Limb (tissue), 2 donors: ENCODE results near the gene ADH7.

ENCODE experiments used
- DNase-seq, 2 donors: peaks; one replicate each; pipeline ENCODE4 v3.0.0-alpha.2; 2016; ENCODE audit errors: extremely low spot score in 2 of 2

Gene ADH7

GRCh38 chr4:99435154-99435553 lies at the start of gene ADH7:
ADH7 (minus strand) TSS chr4:99435342; CDS start chr4:99435233, 109 bp downstream.
- no peak for DNase-seq

DNA sequence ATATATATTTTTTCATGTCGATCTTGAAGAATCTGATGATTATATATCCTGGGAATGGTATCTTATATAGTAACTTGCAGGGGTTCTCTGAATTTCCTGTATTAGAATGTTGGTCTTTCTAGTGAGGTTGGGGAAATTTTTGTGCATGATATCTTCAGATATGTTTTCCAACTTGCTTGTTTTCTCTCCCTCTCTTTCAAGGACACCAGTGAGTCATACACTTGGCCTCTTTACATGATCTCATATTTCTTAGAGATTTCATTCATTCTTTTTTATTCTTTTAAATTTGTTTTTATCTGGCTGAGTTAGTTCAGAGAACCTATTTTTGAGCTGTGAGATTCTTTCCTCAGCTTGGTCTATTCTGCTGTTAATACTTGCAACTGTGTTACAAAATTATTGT lies 48.5 kb upstream of the ADH7 start:
- DNase-seq: no peak

DNA sequence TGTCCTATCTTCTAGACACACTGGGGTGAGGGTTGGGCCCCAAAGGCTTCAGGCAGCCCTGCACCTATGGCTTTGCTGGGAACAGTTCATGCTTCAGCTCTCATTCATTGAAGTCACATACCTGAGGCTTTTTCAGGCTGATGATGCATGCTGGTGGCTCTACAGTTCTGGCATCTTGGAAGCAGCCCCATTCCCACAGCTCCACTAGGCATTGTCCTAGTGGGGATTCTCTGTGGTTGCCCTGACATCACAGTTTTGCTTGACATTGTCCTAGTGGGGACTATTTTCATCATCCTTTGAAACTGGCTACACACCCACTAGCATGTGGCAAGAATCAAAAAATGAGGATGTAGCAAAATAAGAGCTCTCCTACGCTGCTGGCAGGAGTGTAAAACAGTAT lies 38.0 kb upstream of the ADH7 start:
- no peak for DNase-seq

- no peak for DNase-seq
Observed at GRCh38 chr4:99471896-99472295, 36.8 kb upstream of the ADH7 start.

DNA sequence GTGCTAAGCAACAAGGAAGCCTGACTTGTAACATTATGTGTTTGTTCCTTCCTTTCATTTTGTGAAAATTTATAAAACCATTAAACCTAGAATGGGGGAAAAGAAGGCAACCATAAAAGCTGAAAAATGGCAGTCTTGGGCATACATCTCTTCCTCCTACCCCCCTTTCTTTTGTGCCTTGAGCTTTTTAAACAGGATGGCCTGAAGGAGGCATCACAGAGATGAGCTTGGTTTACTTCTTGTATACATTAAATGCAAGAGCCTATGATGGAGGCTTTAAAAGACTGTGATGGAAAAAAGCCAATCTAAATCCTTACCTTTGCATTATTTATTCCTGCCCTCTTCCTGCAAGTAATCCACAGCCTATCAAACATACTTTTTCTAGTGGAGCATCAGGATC lies 36.2 kb upstream of the ADH7 start:
- no peak for DNase-seq

DNA sequence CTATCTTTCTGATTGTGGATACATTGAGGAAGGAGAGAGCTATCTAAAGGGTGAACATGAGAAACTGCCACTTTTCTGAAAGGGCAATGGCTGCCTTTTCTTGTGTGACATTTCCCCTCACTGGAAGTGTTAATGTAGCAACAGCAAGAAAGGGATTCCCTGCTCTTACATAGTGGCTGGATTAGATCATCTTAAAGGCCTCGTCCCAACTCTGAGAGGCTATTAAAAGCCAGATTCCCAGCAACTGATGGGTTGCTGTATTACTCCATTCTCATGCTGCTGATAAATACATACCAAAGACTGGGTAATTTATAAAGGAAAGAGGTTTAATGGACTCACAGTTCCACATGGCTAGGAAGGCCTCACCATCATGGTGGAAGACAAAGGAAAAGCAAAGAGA lies 33.7 kb upstream of the ADH7 start:
- no peak for DNase-seq

- DNase-seq: no peak
Observed at GRCh38 chr4:99467887-99468286, 32.7 kb upstream of the ADH7 start.

DNA sequence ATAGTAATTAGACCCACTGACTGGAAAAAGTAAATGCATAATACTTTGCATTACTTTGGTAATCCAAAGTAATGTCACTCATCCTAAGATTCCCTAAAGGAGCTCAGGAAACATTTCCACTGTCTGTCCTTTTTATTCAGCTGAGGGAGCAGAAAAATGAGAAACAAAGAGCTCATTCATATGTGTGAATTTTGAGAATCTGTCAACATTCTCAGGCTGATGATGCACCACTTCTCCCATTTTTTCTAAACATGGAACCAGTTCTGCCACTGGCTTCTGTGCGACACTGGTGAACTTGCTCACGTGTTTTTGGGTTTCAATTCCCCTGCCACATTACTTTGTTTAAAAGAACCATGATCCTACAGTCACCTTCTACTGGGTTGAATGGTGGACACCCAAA lies 28.4 kb upstream of the ADH7 start:
- DNase-seq: no peak

GRCh38 chr4:99462875-99463464 lies 27.8 kb upstream of the ADH7 start:
- peak; percentile 62 to 80 for DNase-seq

DNA sequence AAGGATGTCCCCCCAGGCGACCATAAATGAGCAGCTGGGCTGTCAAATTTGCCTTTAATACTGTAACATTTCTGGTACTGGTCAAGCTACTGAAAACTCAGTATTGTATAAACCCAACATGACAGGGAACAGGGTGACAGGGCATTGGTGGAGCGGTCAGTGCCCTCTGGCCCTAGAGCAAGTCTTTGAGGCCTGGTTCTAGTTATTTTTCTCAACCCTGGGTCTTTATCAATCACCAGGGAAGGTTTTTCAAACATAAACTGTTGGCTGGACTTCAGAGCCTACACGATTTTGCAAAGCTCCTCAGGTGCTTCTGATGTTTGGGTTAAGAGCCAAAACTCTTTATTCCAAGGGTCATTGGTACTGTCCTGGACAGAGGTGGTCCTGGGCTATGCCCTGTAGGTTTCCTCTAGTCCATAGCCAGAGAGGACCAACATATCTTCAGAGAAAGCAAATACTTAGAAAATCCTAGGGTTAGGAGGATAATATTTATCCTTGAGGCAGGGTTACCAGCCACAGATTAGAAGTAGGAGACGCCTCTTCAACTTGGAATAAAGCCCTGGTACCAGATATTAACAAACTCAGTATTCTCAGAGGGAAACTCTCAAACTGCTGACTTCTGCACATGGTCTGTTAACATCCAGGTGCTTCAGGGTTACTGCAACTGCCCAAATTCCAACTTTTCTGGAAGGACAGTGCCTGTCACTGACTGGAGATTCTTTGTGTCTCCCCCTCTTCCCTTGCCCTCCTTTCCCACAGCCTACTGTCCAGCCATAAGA lies 26.7 kb upstream of the ADH7 start:
- no peak for DNase-seq

DNA sequence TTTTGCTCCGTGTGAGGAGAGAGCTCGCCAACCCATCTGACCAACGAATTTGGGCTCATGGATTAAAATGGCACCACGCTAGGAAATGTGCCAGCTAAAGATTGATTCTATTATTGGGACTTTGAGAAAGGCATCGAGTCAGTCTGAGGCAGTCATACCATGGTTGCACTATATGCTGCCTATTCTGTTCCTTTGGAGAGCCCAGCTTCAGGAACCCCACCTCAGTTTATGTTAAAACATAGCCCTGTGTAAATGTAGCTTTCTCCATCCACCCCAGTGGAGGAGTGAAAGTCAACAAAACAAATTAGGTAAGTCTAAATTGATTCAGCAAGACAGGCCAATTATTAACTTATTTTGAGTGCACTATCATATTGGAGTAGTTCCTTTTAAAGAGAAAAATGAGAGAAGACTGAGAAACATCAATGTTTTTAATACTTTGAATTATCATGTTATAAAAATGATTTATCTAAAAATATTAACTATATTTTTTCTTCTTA lies 24.5 kb upstream of the ADH7 start:
- DNase-seq: no peak

DNA sequence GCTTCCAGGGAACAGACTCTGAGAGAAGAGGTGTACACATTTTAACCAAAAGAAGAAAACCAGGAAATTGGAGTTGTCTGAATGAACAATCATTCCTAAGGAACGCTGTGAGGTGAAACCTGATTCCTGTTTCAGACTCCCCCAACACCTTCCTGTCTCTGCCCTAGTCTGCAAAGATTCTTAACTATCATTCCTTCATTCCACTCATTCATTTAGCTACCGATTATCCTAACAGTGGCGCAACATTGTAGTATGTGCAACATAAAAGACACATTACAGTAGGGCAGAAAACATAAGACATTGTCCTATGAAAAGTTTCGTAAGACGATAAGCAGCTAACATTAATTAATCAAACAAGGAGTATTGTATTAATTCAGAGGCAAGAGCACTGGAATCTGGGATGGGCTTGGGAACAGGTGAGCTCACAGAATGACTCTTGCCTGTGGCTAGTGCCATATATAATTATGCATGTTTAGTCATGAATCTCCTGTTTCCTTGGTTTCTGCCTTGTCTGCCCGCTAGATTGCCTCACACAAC lies 23.8 kb upstream of the ADH7 start:
- DNase-seq: no peak

DNA sequence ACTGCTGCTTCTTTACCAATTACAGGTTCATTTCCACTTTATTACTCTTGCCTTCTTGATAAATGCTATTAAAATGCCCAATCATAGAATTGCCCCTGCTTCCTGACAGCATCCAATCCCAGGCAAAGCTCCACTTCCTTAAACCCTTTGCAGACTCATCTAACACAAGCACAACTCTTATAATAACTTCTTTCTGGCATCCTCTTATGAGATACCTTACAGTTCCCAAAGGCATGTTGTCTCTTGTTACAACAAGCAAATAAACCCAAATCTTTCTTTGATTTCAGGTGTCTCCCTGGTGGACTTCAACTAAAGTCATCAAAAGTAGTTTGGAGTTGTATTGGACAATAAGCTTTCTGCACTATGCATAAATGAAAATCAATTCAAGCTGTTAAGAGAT lies 22.5 kb upstream of the ADH7 start:
- DNase-seq: no peak

DNA sequence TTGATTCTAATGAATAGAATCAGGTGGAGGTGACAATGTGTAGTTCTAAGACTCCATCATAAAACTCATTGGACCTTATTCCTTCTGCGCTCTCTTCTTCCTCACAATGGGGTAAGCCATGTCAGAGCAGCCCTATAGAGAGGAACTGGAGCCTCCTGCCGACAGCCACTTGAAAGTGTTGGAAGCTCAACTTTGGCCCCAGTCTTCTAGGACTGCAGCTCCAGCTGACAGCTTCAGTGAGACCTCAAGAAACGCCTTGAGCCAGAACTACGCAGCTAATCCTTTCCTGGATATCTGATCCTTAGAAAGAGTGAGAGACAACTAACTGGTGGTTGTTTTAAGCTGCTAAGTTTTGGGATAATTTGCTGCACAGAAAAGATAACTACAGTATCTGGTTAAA lies 22.1 kb upstream of the ADH7 start:
- DNase-seq: no peak

GRCh38 chr4:99447513-99447912 lies 12.4 kb upstream of the ADH7 start:
- no peak for DNase-seq

- DNase-seq: no peak
Observed at GRCh38 chr4:99447079-99447478, 11.9 kb upstream of the ADH7 start.

GRCh38 chr4:99438405-99438780 lies 3.3 kb upstream of the ADH7 start:
- DNase-seq: peak in 1 of 2 donors; percentile 16

DNA sequence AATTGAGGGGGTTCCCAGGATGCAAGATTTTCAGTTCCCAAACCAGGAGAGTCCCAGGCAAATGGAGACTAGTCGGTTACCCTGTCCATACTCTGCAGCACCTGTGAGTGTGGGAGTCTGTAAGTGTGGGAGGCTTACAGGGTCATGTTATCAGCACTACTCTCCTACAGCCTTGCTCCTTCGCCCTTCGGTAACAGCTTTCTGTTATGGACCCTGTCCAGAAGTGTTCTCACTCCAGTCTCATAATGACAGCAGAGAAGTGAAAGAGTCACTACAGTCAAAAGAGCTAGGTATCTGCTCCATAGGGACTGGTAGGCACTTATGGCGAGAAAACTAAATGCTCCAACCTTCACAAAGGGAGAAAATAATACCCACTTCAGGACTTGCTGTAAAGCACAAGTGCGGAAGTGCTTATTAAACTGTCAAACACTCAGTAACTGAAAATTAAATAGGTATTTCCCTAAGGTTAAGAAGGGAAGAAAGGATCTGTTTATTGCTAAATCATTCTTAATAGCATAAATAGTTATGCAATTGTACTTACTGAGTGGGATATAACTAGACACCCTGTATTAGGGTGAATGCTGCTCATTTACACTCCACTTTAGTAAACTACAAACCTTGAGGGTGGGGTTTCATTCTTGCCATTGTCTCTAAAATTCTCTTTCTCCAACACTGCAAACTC lies 2.7 kb upstream of the ADH7 start:
- DNase-seq: no peak

DNA sequence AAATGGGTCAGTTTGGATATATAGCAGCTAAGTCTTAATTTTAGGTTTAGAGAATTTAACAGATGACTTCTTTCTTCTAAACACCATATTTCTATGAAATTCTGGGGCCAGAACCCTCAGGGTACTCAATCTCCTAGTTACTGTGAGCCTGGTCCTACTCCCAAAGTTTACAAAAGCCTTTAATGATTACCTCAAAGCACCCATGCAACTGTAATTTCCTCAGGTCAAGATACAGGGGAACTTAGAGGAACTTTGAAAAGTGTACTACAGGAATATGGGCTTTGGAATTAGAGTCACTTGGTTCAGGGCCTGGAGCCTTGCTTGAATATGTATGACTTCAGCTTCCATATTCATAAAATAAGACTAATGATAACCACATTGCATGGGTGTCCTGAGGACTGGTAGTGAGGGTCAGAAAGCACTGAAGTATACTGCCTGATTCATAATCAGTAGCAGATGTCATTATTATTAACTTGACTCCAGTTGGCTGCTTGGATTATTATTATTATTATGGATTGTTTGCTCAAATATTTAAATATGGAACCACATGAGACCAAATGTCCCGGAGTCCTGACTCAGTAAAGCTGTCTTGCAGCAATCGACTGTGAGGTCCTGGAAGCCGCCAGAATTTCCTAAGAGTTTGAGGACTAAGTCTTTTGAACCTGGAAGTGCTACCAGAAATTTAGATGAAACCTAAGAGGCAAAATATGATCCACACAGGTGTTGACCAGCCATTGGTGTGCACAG lies 2.0 kb upstream of the ADH7 start:
- DNase-seq: no peak

DNA sequence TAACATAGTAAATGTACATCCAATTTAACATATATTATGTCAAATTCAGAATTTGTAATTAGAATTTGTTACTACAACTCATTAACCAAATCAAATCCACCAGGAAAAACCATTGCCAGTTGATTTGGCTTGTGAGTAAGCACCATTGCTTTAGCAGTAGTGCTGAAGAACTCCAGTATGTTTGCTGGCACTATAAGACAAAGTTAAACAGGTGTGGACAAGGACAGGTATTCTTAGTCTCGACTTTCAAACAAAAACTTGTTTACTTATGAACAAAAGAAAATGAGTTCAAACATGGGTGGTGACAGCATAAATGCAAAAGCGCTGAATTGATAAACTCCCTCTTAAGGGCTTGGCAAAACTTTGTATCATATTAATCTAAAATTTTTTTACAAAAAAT lies 1.3 kb upstream of the ADH7 start:
- no peak for DNase-seq

GRCh38 chr4:99430106-99430505 lies 5.0 kb downstream of the ADH7 start:
- DNase-seq: no peak

DNA sequence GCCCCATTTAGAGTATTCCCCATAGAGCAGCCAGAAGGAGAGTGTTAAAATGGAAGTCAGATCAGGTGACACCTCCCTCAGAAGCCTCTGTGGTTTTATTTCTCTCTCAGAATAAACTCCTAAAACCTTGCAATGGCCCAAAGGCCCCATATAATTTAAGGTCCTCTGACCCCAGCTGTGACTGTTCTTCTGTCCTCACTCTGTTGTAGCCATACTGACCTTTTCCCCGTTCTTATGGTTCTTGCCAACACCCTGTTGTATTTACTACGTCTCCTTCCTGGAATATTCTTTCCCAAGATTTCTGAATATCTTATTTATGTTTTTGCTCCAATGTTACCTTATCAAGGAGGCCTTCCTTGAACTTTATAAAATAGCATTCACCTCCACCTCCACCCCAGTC lies 18.0 kb downstream of the ADH7 start:
- DNase-seq: no peak
